Panc1 (cell line): ENCODE results near the gene RAPGEF1. TPM values are rescaled to one million over a fixed set of nuclear protein-coding genes. Genes with fewer than 3 reads are reported as not detected.

Experiments used
- ATAC-seq: fragments of 200-7000 bp; cut with Tn5 transposase; 2 replicates; pipeline ENCODE4 v1.9.1; 2020; ENCODE audit warnings: mild to moderate bottlenecking, moderate library complexity
- BruUV-seq: library from RNA; stranded (reverse); fragments of 400-500 nt; replicated peaks from 2 replicates; lab custom pipeline; 2021; lab: Mats Ljungman, UMichigan
- CTCF ChIA-PET: fragments of 300-600 bp; sonication (Branson Sonifier 250); formaldehyde crosslinking; loops from one replicate; lab custom pipeline; 2022; ENCODE audit warnings: antibody characterized with exemption; lab: Charles Lee
- POLR2A ChIA-PET: fragments of 300-600 bp; sonication (Branson Sonifier 250); formaldehyde crosslinking; loops from one replicate; lab custom pipeline; 2022; ENCODE audit warnings: antibody characterized with exemption; lab: Charles Lee
- DNase-seq: peaks from one replicate; pipeline ENCODE4 v3.0.0-alpha.2; 2010; ENCODE audit warnings: low read depth, low spot score
- H3K27ac ChIP-seq: 2 replicates; pipeline ENCODE4 v1.5.1; 2011; ENCODE audit warnings: mild to moderate bottlenecking, low read length, inconsistent platforms
- H3K27me3 ChIP-seq: fragments of 200-500 bp; sonication (Bioruptor generic); 2 replicates; pipeline ENCODE4 v1.6.0; 2014; ENCODE audit warnings: low read length, inconsistent platforms; ENCODE audit not compliant: control insufficient read depth, insufficient read depth
- H3K36me3 ChIP-seq: fragments of 200-500 bp; sonication (Bioruptor generic); 2 replicates; pipeline ENCODE4 v1.5.1; 2014; ENCODE audit warnings: inconsistent platforms, mild to moderate bottlenecking, low read length, moderate library complexity; ENCODE audit not compliant: control insufficient read depth, insufficient read depth
- H3K4me1 ChIP-seq: 2 replicates; pipeline ENCODE4 v1.5.1; 2011; ENCODE audit warnings: inconsistent platforms, mild to moderate bottlenecking, low read length, moderate library complexity; ENCODE audit not compliant: control insufficient read depth, insufficient read depth
- H3K4me3 ChIP-seq, 2 experiments: 2 replicates each; pipeline ENCODE4 v1.5.1; 2011 to 2012; ENCODE audit warnings: low read depth in 2 of 2, low read length in 2 of 2, mild to moderate bottlenecking in 2 of 2, inconsistent platforms in 1 of 2, moderate library complexity in 1 of 2
- H3K9me3 ChIP-seq: fragments of 200-500 bp; sonication (Bioruptor generic); 2 replicates; pipeline ENCODE4 v1.5.1; 2014; ENCODE audit warnings: low read depth, mild to moderate bottlenecking, inconsistent platforms, low read length, moderate library complexity; ENCODE audit not compliant: control insufficient read depth, insufficient read depth
- POLR2AphosphoS5 ChIP-seq: IDR thresholded peaks from 2 replicates; pipeline ENCODE4 v1.6.1; 2012; ENCODE audit warnings: mild to moderate bottlenecking, low read depth, low read length, moderate library complexity
- REST ChIP-seq, 2 experiments: IDR thresholded peaks; 2 replicates each; pipeline ENCODE4 v1.6.1; 2011 to 2012; ENCODE audit warnings: low read depth in 2 of 2, control low read depth in 1 of 2, low read length in 1 of 2, mild to moderate bottlenecking in 1 of 2, moderate library complexity in 1 of 2; ENCODE audit not compliant: insufficient read depth in 1 of 2
- SIN3A ChIP-seq: IDR thresholded peaks from 2 replicates; pipeline ENCODE4 v1.6.1; 2012; ENCODE audit warnings: low read depth, mild to moderate bottlenecking, low read length, moderate library complexity, borderline replicate concordance; ENCODE audit not compliant: insufficient read depth
- TCF7L2 ChIP-seq: IDR thresholded peaks from 2 replicates; pipeline ENCODE4 v1.6.1; 2011; ENCODE audit warnings: mild to moderate bottlenecking, low read depth, low read length, inconsistent platforms
- in situ Hi-C: cut with HindIII; loops from 2 replicates; pipeline ENCODE4 v1.10.0; 2016; ENCODE audit warnings: low sequenced_read_pairs, low pct_unique_long_range_greater_than_20kb
- intact Hi-C: fragments of 100-400 bp; cut with micrococcal nuclease; formaldehyde crosslinking; loops from one replicate; pipeline ENCODE4 v1.10.0; 2022; ENCODE audit not compliant: unreplicated experiment
- total RNA-seq: library from RNA; stranded (reverse); gene quantifications from one replicate; pipeline ENCODE4 v1.2.1, GENCODE V29; 2021; ENCODE audit not compliant: unreplicated experiment
- TF ChIP-seq, protein P1 (sequence below): fragments of 450-650 bp; IDR thresholded peaks from 2 replicates; pipeline ENCODE4 v1.5.1; 2017; ENCODE audit warnings: mild to moderate bottlenecking

The RAPGEF1 gene
- total RNA-seq, 1 experiment from 2014 or later, result 86.8 TPM

DNA sequence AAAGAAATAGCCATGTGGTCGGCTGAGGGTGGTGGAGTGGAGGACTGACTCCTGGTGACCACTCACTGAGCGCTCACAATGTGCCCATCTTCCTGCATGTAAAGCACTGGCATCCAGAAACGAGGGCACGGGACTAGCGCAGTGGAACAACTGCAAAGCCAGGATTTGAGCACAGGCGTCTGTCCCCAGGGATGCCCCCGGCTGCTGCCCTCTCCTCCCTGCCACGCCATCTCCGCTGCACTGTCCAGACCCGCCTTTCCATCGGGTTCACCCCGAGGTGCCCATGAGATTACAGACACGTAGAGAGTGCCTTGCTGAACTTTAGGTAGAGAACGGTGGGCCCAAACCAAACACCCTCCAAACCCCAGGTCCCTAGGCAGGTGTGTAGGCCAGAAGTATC lies 149.9 kb downstream of the RAPGEF1 start:
- DNase-seq, result no peak
- Histone ChIP-seq H3K27me3 (no peaks in the 10 kb centered on the region), H3K9me3 (no peaks in the 10 kb centered on the region), H3K4me1 (no peaks in the 10 kb centered on the region; the same call in 1 of the 2 replicates), H3K36me3 (no peaks in the 10 kb centered on the region), H3K27ac (no peak overlapping the region), H3K4me3 (no peak overlapping the region)
- ChIA-PET POLR2A (no interaction called here), CTCF (no interaction called here)
- in situ Hi-C loops (no loop called here), intact Hi-C loops (loop anchor here (5.0 kb wide), 1 partner anchor 152 kb away; the partner anchor contains the start of gene RAPGEF1)
- no peak for ATAC-seq
- TF ChIP-seq SIN3A (no peak), TCF7L2 (no peak)
- BruUV-seq, result no TSS peak

DNA sequence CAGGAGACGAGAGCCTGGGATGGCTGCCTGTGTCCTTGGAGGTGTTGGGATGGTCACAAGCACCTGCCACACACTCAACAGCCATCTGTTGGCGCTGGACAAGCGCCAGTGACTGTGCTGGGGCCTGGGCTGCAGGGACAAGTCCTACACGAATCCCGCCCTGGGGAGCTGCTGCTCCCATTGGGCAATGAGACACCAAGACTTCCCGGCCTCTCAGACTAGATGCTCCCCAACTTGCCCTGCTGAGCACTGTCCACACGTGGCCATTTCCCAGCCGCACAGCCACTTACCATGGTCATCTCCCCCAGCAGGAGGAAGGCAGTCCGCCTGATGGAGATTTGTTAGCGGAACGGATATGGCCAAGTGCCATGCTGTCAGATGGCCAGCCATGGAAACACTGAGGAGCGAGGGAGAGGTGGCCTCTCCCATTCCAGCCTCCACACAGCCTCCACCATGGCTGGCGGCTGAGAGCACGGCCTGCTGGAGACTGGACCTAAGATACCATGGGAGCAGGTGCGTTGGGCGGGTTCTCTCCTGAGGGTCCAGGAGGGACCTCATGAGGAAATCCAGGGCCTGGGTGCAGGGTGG lies 150.7 kb downstream of the RAPGEF1 start:
- in situ Hi-C loops, result no loop called here

GRCh38 chr9:131588396-131588795 lies 151.5 kb downstream of the RAPGEF1 start:
- ATAC-seq, result no peak
- ChIA-PET CTCF (no interaction called here), POLR2A (no interaction called here)
- Histone ChIP-seq H3K27ac (no peak overlapping the region), H3K27me3 (no peaks in the 10 kb centered on the region), H3K9me3 (no peaks in the 10 kb centered on the region), H3K36me3 (no peaks in the 10 kb centered on the region), H3K4me1 (no peaks in the 10 kb centered on the region; the same call in 1 of the 2 replicates), H3K4me3 (no peak overlapping the region)
- in situ Hi-C loops, result no loop called here
- intact Hi-C loops, result no loop called here
- no peak for DNase-seq
- TF ChIP-seq POLR2AphosphoS5 (no peak), REST (IDR thresholded peaks at IDR 0.05; ENCODE audit: insufficient read depth in 1 of 2, low read depth in 2 of 2, low read length in 1 of 2) (no peak), SIN3A (no peak), TCF7L2 (no peak)
- TF ChIP-seq, protein P1, sequence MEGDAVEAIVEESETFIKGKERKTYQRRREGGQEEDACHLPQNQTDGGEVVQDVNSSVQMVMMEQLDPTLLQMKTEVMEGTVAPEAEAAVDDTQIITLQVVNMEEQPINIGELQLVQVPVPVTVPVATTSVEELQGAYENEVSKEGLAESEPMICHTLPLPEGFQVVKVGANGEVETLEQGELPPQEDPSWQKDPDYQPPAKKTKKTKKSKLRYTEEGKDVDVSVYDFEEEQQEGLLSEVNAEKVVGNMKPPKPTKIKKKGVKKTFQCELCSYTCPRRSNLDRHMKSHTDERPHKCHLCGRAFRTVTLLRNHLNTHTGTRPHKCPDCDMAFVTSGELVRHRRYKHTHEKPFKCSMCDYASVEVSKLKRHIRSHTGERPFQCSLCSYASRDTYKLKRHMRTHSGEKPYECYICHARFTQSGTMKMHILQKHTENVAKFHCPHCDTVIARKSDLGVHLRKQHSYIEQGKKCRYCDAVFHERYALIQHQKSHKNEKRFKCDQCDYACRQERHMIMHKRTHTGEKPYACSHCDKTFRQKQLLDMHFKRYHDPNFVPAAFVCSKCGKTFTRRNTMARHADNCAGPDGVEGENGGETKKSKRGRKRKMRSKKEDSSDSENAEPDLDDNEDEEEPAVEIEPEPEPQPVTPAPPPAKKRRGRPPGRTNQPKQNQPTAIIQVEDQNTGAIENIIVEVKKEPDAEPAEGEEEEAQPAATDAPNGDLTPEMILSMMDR, result no peak
- no TSS peak for BruUV-seq

More for the DNA sequence above, 150.7 kb downstream of the RAPGEF1 start:
- CTCF ChIA-PET, result no interaction called here
- DNase-seq (no peak), ATAC-seq (no peak)
- Histone ChIP-seq H3K27me3 (no peaks in the 10 kb centered on the region), H3K4me3 (no peak overlapping the region), H3K9me3 (no peaks in the 10 kb centered on the region), H3K36me3 (no peaks in the 10 kb centered on the region), H3K4me1 (no peaks in the 10 kb centered on the region; the same call in 1 of the 2 replicates), H3K27ac (no peak overlapping the region)
- TF ChIP-seq, protein P1, result no peak
- no peak for TF ChIP-seq SIN3A
- POLR2A ChIA-PET, result no interaction called here
- intact Hi-C loops, result no loop called here
- no TSS peak for BruUV-seq
